ENCODE data around the gene MACROD2.

DNA sequence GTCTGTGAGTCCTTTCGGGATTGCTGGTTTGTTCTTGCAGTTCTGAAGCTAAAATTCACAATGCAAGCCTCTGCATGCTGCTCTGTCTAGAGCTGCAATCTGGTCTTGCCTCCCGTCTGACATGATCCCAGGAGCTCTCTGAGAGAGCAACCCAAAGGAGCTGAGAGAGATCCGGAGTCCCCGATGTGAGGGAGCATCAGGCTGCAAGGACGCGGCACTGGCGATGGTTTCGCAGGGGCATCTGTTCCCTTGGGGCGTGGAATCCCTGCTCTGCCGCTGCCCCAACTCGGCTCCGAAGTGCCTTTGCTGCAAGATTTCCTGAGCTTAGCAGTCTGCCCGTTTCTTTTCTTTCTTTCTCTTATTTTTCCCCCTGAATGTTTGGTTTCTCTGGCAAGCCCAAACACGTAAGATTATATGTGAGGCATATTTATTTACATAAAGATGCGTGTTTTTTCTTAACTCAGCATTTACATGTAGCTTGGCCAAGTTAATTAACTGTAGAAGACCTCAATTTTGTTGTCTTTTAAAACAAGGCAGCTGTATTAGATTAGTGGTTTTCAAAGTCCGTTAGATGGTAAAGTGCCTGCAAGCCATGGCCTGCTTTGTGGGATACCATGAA, 1704.9 kb downstream of the MACROD2 start:
- no peak for TF ChIP-seq CTCF (IDR thresholded peaks at IDR 0.05)
- TF ChIP-seq POLR2A (IDR thresholded peaks at IDR 0.05): no peak
